OCI-LY1 (cell line): ENCODE data around the gene ZCCHC14.

Source experiments
- CTCF ChIP-seq: fragments of 200-600 bp; sonication (generic), shearing (Covaris generic); IDR thresholded peaks from 2 replicates; pipeline ENCODE4 v1.5.1; 2017; ENCODE audit warnings: mild to moderate bottlenecking, antibody characterized with exemption, low read length, moderate library complexity, mixed read lengths
- EZH2 ChIP-seq: fragments of 200-600 bp; sonication (generic), shearing (Covaris generic); IDR thresholded peaks from 2 replicates; pipeline ENCODE4 v1.8.0; 2017; ENCODE audit warnings: borderline replicate concordance, mixed run types, mild to moderate bottlenecking, antibody characterized with exemption, low read length, moderate library complexity, mixed read lengths

DNA sequence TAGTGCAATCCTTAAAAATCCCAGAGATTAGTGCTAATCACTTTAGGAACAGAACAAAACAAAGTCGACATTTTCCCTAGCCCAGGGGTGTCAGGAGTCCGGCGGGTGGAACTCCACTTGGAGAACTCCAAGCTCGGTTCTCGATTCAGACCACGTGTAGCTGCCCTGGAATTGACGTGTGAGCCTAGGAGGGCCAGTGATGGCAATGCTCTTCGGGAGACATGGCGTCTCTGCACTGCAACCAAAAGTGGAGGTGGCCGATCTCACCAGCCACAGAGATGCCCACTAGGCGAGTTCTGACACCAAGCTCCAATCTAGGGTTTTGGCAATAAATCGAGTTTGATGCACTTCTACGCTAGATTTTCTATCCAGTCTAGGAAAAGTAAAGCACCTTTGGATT lies 83.0 kb downstream of the ZCCHC14 start:
- TF ChIP-seq CTCF (no peak), EZH2 (no peak)
